Measurements from ENCODE around the gene PLEKHH3.

PLEKHH3 gene

GRCh38 chr17:42708588-42708987, 31.8 kb upstream of the PLEKHH3 start:
- Histone ChIP-seq H3K4me1 (no peaks in the 10 kb centered on the region), H3K9me3 (no peaks in the 10 kb centered on the region), H3K36me3 (peaks cover 48% of the 10 kb centered on the region), H3K27me3 (no peaks in the 10 kb centered on the region), H3K4me3 (ENCODE audit: low read depth, low read length) (no peak overlapping the region)
- DNase-seq, result no peak
- TF ChIP-seq, protein P1, sequence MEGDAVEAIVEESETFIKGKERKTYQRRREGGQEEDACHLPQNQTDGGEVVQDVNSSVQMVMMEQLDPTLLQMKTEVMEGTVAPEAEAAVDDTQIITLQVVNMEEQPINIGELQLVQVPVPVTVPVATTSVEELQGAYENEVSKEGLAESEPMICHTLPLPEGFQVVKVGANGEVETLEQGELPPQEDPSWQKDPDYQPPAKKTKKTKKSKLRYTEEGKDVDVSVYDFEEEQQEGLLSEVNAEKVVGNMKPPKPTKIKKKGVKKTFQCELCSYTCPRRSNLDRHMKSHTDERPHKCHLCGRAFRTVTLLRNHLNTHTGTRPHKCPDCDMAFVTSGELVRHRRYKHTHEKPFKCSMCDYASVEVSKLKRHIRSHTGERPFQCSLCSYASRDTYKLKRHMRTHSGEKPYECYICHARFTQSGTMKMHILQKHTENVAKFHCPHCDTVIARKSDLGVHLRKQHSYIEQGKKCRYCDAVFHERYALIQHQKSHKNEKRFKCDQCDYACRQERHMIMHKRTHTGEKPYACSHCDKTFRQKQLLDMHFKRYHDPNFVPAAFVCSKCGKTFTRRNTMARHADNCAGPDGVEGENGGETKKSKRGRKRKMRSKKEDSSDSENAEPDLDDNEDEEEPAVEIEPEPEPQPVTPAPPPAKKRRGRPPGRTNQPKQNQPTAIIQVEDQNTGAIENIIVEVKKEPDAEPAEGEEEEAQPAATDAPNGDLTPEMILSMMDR (IDR thresholded peaks at IDR 0.05; ENCODE audit: low read depth, low read length), result no peak

DNA sequence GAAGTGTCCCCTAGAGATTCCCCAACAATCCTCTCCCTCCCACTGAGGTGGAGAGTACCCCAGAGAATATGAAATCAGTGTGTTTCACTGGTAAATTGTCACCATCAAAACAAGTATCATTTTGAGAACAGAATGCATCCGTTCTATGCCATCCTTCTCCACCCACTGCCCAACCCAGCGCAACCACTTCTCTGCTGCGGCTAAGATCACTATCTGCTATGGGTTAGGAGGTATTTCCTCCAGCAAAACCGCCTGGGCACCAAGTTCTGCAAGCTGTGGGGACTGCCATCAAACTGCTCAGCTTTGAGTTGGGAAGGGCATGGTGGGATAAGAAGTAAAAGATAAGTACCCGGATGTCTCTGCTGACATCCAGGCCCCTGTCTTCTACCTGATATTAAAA, 29.9 kb upstream of the PLEKHH3 start:
- no peaks in the 10 kb centered on the region for H3K27me3 ChIP-seq
- TF ChIP-seq, protein P1 (IDR thresholded peaks at IDR 0.05; ENCODE audit: low read depth, low read length), result no peak
- H3K9me3 ChIP-seq, result no peaks in the 10 kb centered on the region
- H3K36me3 ChIP-seq, result peaks cover 44% of the 10 kb centered on the region
- DNase-seq, result no peak
- no peaks in the 10 kb centered on the region for H3K4me1 ChIP-seq
- no peak overlapping the region for H3K4me3 ChIP-seq (ENCODE audit: low read depth, low read length)

GRCh38 chr17:42704837-42705494, 28.2 kb upstream of the PLEKHH3 start:
- H3K27me3 ChIP-seq, result no peaks in the 10 kb centered on the region
- H3K36me3 ChIP-seq, result peaks cover 44% of the 10 kb centered on the region
- no peak for DNase-seq
- H3K9me3 ChIP-seq, result no peaks in the 10 kb centered on the region
- H3K4me3 ChIP-seq (ENCODE audit: low read depth, low read length), result no peak overlapping the region
- TF ChIP-seq, protein P1 (IDR thresholded peaks at IDR 0.05; ENCODE audit: low read depth, low read length), result no peak
- no peaks in the 10 kb centered on the region for H3K4me1 ChIP-seq

DNA sequence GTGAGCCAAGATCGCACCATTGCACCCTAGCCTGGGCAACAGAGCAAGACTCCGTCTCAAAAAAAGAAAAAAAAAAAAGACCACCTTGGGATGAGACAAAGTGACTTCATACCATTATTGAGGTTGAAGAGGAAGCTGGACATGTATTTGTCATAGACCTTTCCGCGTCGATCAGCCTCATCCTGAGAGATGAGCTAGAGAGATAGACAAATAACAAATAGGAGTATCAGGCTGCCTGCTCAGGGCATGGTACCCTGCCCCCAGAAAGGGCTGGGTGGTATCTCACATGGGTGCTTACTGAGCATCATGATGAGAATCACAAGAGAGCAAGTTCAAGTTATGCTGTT, 27.7 kb upstream of the PLEKHH3 start:
- Histone ChIP-seq H3K4me3 (ENCODE audit: low read depth, low read length) (no peak overlapping the region), H3K36me3 (peaks cover 39% of the 10 kb centered on the region), H3K9me3 (no peaks in the 10 kb centered on the region), H3K27me3 (no peaks in the 10 kb centered on the region), H3K4me1 (peaks cover 2% of the 10 kb centered on the region)
- DNase-seq, result no peak
- TF ChIP-seq, protein P1 (IDR thresholded peaks at IDR 0.05; ENCODE audit: low read depth, low read length), result no peak

DNA sequence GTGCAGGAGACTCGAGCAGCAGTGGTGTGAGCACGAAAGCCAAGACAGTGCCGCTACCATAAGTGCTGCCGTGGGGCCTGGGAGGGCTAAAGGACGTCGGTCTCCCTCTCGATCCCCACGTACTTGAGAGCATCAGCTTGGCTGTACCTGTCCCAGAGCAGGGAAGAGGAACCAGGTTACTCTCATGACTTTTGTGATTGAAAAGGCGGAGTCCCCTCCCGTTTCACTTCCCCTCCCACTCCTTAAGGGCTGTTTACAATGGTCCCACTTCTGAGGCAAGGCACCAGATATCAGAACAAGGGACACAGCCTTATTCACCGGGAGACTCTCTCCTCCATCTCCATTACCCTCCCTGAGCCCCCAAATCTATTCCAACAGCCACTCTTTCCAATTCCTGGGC, 25.7 kb upstream of the PLEKHH3 start:
- Histone ChIP-seq H3K4me1 (peaks cover 8% of the 10 kb centered on the region), H3K9me3 (no peaks in the 10 kb centered on the region), H3K4me3 (ENCODE audit: low read depth, low read length) (no peak overlapping the region), H3K27me3 (no peaks in the 10 kb centered on the region), H3K36me3 (peaks cover 40% of the 10 kb centered on the region)
- TF ChIP-seq, protein P1 (IDR thresholded peaks at IDR 0.05; ENCODE audit: low read depth, low read length), result no peak
- DNase-seq, result no peak

GRCh38 chr17:42700586-42701289, 23.9 kb upstream of the PLEKHH3 start:
- no peak for DNase-seq
- no peaks in the 10 kb centered on the region for H3K9me3 ChIP-seq
- H3K4me3 ChIP-seq (ENCODE audit: low read depth, low read length), result no peak overlapping the region
- TF ChIP-seq, protein P1 (IDR thresholded peaks at IDR 0.05; ENCODE audit: low read depth, low read length), result no peak
- no peaks in the 10 kb centered on the region for H3K27me3 ChIP-seq
- peaks cover 8% of the 10 kb centered on the region for H3K4me1 ChIP-seq
- peaks cover 44% of the 10 kb centered on the region for H3K36me3 ChIP-seq
